Myometrial cell (primary cell): ENCODE results near the gene ZNF658. TPM values are rescaled to one million over a fixed set of nuclear protein-coding genes. Genes with fewer than 3 reads are reported as not detected.

Source experiments
- total RNA-seq: library from RNA; depleted of rRNA; stranded (reverse); fragments of >200 nt; gene quantifications from 2 replicates; pipeline ENCODE4 v1.2.3, GENCODE V29; 2015

Gene ZNF658
- 1.1 and 1.4 TPM in 2 replicates for total RNA-seq

GRCh38 chr9:66900490-66901131 lies at the start of gene ZNF658:
ZNF658 (plus strand) TSS chr9:66900725; CDS start chr9:66903562, 2,837 bp downstream.

Other genes starting within 250 kb of the ZNF658 start
- gene SPATA31A3, start 91.8 kb downstream of the ZNF658 start, total RNA-seq, result not detected in 2 replicates